ENCODE data around the gene CBX5. TPM values are rescaled to one million over a fixed set of nuclear protein-coding genes. Genes with fewer than 3 reads are reported as not detected.
A peak's percentile ranks its signal among the peaks of the same experiment; 100 is the strongest.

CBX5 gene
- total RNA-seq, 1 experiment from 2014 or later: 130 TPM

DNA sequence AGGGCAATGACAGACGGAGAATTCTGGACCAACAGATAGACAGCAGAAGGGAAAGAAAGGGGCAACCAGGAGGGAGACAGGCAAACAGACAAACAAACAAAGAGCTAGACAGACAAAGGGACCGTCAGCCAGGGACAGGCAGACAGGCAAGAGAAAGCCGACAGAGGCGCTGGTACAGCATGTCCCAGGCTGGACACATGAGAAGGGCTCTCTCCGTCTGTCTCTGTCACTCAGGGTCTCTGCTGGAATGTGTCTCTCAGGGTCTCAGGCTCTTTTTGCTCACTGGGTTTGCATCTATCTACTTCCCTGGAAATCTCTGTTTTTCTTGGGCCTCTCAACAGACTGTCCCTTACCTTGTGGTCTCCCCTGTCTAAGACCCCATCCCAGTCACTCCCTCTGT, 82.9 kb downstream of the CBX5 start:
- intact Hi-C loops (cut with micrococcal nuclease; ENCODE audit: unreplicated experiment) (no loop called here), in situ Hi-C loops (cut with HindIII; ENCODE audit: low pct_unique_long_range_greater_than_20kb, low sequenced_read_pairs) (no loop called here)
- no peak overlapping the region for H3K4me3 ChIP-seq (ENCODE audit: low read depth in 2 of 2, low read length in 2 of 2)
- ChIA-PET POLR2A (no interaction called here), CTCF (interaction anchor here (0.6 to 0.7 kb wide), 2 partner anchors 160 to 179 kb away, joined by 3 to 14 read pairs; no protein-coding TSS in a partner anchor)
- H3K4me1 ChIP-seq (ENCODE audit: control insufficient read depth, insufficient read depth, low read length): peaks cover 14% of the 10 kb centered on the region
- DNase-seq (ENCODE audit: low read depth, low spot score): no peak
- H3K27ac ChIP-seq (ENCODE audit: low read length): 0 out of 2 replicates have a peak overlapping the region, but pooled peaks have one; percentile 46
- H3K27me3 ChIP-seq (ENCODE audit: control insufficient read depth, insufficient read depth, low read length): no peaks in the 10 kb centered on the region
- no peaks in the 10 kb centered on the region for H3K9me3 ChIP-seq (ENCODE audit: control insufficient read depth, insufficient read depth, low read depth, low read length)
- no peaks in the 10 kb centered on the region for H3K36me3 ChIP-seq (ENCODE audit: control insufficient read depth, insufficient read depth, low read length)
- 0 out of 2 replicates have a peak, but pooled peaks have one; percentile 28 for ATAC-seq
- TF ChIP-seq, protein P1, sequence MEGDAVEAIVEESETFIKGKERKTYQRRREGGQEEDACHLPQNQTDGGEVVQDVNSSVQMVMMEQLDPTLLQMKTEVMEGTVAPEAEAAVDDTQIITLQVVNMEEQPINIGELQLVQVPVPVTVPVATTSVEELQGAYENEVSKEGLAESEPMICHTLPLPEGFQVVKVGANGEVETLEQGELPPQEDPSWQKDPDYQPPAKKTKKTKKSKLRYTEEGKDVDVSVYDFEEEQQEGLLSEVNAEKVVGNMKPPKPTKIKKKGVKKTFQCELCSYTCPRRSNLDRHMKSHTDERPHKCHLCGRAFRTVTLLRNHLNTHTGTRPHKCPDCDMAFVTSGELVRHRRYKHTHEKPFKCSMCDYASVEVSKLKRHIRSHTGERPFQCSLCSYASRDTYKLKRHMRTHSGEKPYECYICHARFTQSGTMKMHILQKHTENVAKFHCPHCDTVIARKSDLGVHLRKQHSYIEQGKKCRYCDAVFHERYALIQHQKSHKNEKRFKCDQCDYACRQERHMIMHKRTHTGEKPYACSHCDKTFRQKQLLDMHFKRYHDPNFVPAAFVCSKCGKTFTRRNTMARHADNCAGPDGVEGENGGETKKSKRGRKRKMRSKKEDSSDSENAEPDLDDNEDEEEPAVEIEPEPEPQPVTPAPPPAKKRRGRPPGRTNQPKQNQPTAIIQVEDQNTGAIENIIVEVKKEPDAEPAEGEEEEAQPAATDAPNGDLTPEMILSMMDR (IDR thresholded peaks at IDR 0.05): no peak
- TF ChIP-seq, protein P2, sequence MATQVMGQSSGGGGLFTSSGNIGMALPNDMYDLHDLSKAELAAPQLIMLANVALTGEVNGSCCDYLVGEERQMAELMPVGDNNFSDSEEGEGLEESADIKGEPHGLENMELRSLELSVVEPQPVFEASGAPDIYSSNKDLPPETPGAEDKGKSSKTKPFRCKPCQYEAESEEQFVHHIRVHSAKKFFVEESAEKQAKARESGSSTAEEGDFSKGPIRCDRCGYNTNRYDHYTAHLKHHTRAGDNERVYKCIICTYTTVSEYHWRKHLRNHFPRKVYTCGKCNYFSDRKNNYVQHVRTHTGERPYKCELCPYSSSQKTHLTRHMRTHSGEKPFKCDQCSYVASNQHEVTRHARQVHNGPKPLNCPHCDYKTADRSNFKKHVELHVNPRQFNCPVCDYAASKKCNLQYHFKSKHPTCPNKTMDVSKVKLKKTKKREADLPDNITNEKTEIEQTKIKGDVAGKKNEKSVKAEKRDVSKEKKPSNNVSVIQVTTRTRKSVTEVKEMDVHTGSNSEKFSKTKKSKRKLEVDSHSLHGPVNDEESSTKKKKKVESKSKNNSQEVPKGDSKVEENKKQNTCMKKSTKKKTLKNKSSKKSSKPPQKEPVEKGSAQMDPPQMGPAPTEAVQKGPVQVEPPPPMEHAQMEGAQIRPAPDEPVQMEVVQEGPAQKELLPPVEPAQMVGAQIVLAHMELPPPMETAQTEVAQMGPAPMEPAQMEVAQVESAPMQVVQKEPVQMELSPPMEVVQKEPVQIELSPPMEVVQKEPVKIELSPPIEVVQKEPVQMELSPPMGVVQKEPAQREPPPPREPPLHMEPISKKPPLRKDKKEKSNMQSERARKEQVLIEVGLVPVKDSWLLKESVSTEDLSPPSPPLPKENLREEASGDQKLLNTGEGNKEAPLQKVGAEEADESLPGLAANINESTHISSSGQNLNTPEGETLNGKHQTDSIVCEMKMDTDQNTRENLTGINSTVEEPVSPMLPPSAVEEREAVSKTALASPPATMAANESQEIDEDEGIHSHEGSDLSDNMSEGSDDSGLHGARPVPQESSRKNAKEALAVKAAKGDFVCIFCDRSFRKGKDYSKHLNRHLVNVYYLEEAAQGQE (IDR thresholded peaks at IDR 0.05; ENCODE audit: insufficient read depth in 1 of 2, low read depth in 2 of 2, low read length in 1 of 2): no peak
- TF ChIP-seq POLR2AphosphoS5 (IDR thresholded peaks at IDR 0.05; ENCODE audit: low read depth, low read length) (no peak), SIN3A (IDR thresholded peaks at IDR 0.05; ENCODE audit: borderline replicate concordance, insufficient read depth, low read depth, low read length) (no peak), TCF7L2 (IDR thresholded peaks at IDR 0.05; ENCODE audit: low read depth, low read length) (no peak)
- no TSS peak for BruUV-seq (replicated peaks)

DNA sequence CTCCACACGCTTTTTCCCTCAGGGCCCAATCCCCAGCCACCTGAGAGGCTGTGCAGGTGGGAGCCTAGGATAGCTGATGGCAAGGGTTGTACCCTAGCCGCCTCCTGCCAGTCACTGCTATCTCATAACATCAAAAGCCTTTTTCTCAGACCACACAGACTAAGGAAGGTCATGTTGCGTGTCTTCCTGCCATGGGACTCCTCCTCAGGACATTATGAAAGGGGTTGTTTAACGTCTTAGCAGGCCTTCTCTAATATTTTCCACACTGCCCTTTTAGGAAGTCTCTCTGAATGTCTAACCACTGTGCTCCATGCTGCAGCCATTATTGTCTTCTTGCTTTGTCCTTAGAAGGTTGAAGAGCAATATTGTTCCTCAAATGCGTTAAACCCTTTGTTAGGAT, 83.5 kb downstream of the CBX5 start:
- no peaks in the 10 kb centered on the region for H3K9me3 ChIP-seq (ENCODE audit: control insufficient read depth, insufficient read depth, low read depth, low read length)
- no peaks in the 10 kb centered on the region for H3K27me3 ChIP-seq (ENCODE audit: control insufficient read depth, insufficient read depth, low read length)
- peaks cover 18% of the 10 kb centered on the region for H3K4me1 ChIP-seq (ENCODE audit: control insufficient read depth, insufficient read depth, low read length)
- DNase-seq (ENCODE audit: low read depth, low spot score) (no peak), ATAC-seq (no peak)
- ChIA-PET POLR2A (no interaction called here), CTCF (interaction anchor here (0.7 kb wide), 1 partner anchor 343 kb away, joined by 3 read pairs; no protein-coding TSS in a partner anchor)
- intact Hi-C loops (cut with micrococcal nuclease; ENCODE audit: unreplicated experiment): no loop called here
- H3K36me3 ChIP-seq (ENCODE audit: control insufficient read depth, insufficient read depth, low read length): no peaks in the 10 kb centered on the region
- BruUV-seq (replicated peaks): no TSS peak
- in situ Hi-C loops (cut with HindIII; ENCODE audit: low pct_unique_long_range_greater_than_20kb, low sequenced_read_pairs): no loop called here
- H3K4me3 ChIP-seq (ENCODE audit: low read depth in 2 of 2, low read length in 2 of 2): no peak overlapping the region
- 0 out of 2 replicates have a peak overlapping the region, but pooled peaks have one; percentile 46 for H3K27ac ChIP-seq (ENCODE audit: low read length)
- TF ChIP-seq, protein P2 (IDR thresholded peaks at IDR 0.05; ENCODE audit: insufficient read depth in 1 of 2, low read depth in 2 of 2, low read length in 1 of 2): no peak
- TF ChIP-seq, protein P1 (IDR thresholded peaks at IDR 0.05): no peak
- TF ChIP-seq TCF7L2 (IDR thresholded peaks at IDR 0.05; ENCODE audit: low read depth, low read length) (no peak), POLR2AphosphoS5 (IDR thresholded peaks at IDR 0.05; ENCODE audit: low read depth, low read length) (no peak), SIN3A (IDR thresholded peaks at IDR 0.05; ENCODE audit: borderline replicate concordance, insufficient read depth, low read depth, low read length) (no peak)
